ENCODE measurements around the gene TRHDE.

TRHDE gene

GRCh38 chr12:72274931-72275330 is 2.8 kb downstream of the TRHDE start:
- H3K36me3 ChIP-seq (ENCODE audit: control insufficient read depth in 1 of 2, insufficient read depth in 2 of 2, low read length in 2 of 2) = no peaks in the 10 kb centered on the region
- no peak overlapping the region for H3K4me3 ChIP-seq (ENCODE audit: low read depth in 1 of 2, low read length in 2 of 2)
- no peak overlapping the region for H3K27ac ChIP-seq (ENCODE audit: low read length)
- H3K9me3 ChIP-seq (ENCODE audit: control insufficient read depth in 1 of 2, low read length in 2 of 2) = no peaks in the 10 kb centered on the region
- H3K27me3 ChIP-seq (ENCODE audit: low read depth, low read length) = peaks cover 26% of the 10 kb centered on the region
- peaks cover 0 to 23% of the 10 kb centered on the region in 2 donors for H3K4me1 ChIP-seq (ENCODE audit: control insufficient read depth in 1 of 2, insufficient read depth in 2 of 2, low read length in 2 of 2)

DNA sequence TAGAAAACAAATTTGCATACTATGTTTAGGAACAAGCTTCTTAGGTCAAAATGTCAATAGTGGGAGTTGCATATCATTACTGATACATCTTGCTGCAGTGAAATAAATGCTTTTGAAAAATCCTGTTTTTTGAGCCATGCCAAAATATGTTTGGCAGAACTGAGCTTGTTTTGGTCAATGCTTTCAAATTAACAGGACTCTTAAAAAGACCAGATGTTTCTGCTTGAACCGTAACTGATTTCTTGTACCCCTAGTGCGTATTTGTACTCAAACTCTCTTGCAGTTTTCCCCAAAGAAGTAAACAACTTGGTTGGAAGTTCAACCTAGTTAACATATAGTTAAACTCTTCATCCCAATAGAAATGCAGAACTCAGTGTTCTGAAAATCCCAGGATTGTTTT is 3.4 kb downstream of the TRHDE start:
- Histone ChIP-seq H3K27ac (ENCODE audit: low read length) (no peak overlapping the region), H3K36me3 (ENCODE audit: control insufficient read depth in 1 of 2, insufficient read depth in 2 of 2, low read length in 2 of 2) (no peaks in the 10 kb centered on the region), H3K4me3 (ENCODE audit: low read depth in 1 of 2, low read length in 2 of 2) (no peak overlapping the region), H3K9me3 (ENCODE audit: control insufficient read depth in 1 of 2, low read length in 2 of 2) (no peaks in the 10 kb centered on the region), H3K4me1 (ENCODE audit: control insufficient read depth in 1 of 2, insufficient read depth in 2 of 2, low read length in 2 of 2) (peaks cover 0 to 23% of the 10 kb centered on the region in 2 donors), H3K27me3 (ENCODE audit: low read depth, low read length) (peaks cover 26% of the 10 kb centered on the region)

DNA sequence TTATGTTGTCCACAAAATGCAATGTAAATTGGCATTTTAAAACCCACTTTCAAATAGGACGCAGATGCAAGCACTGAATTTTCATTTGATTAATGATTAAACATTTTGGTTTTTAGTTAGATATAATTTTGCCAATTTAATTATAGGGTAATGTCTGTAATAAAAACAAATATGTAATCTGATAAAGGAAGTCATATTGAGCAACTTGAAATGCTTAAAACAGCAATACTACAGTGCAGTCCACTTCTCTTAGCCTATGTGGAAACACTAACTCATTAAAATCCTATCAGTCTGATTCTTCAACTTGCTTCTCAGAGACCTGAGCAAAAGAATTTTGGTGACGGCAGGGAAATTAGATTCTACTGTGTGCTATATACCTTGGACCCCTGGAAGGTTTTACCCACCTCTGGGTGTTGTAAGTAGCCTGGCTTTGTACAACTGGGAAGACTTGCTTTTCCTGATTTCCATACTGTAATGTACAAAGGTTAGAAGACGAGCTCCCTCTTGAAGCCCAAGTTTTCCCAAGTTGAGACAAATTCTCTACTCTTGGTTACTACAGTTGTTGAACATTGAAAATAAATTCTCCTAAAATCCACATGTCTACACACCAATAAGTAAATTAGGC is 4.1 kb downstream of the TRHDE start:
- Histone ChIP-seq H3K27me3 (ENCODE audit: low read depth, low read length) (peaks cover 23% of the 10 kb centered on the region), H3K4me1 (ENCODE audit: control insufficient read depth in 1 of 2, insufficient read depth in 2 of 2, low read length in 2 of 2) (peaks cover 0 to 23% of the 10 kb centered on the region in 2 donors), H3K4me3 (ENCODE audit: low read depth in 1 of 2, low read length in 2 of 2) (no peak overlapping the region), H3K27ac (ENCODE audit: low read length) (no peak overlapping the region), H3K36me3 (ENCODE audit: control insufficient read depth in 1 of 2, insufficient read depth in 2 of 2, low read length in 2 of 2) (no peaks in the 10 kb centered on the region), H3K9me3 (ENCODE audit: control insufficient read depth in 1 of 2, low read length in 2 of 2) (no peaks in the 10 kb centered on the region)

DNA sequence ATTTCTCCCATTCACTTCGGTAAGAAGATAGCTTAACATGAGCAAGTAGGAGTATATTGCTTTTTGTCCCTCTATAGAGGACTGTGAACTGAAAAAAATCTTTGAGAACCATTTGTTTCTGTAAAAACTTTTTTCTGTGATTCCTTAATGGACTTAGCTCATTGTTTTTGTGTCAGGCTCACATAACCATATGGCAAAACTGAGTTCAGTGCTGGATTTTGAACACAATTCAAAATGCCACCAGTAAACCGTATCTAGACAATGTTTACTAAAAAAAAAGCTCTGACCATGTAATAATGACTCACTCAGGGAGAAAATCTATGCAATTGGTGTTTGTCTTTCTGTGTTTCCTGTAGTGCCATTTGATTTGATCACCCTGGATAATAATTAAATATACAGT is 5.2 kb downstream of the TRHDE start:
- no peaks in the 10 kb centered on the region for H3K36me3 ChIP-seq (ENCODE audit: control insufficient read depth in 1 of 2, insufficient read depth in 2 of 2, low read length in 2 of 2)
- H3K27me3 ChIP-seq (ENCODE audit: low read depth, low read length) = peaks cover 20% of the 10 kb centered on the region
- no peaks in the 10 kb centered on the region for H3K9me3 ChIP-seq (ENCODE audit: control insufficient read depth in 1 of 2, low read length in 2 of 2)
- H3K4me3 ChIP-seq (ENCODE audit: low read depth in 1 of 2, low read length in 2 of 2) = no peak overlapping the region
- no peak overlapping the region for H3K27ac ChIP-seq (ENCODE audit: low read length)
- peaks cover 0 to 16% of the 10 kb centered on the region in 2 donors for H3K4me1 ChIP-seq (ENCODE audit: control insufficient read depth in 1 of 2, insufficient read depth in 2 of 2, low read length in 2 of 2)

- H3K36me3 ChIP-seq (ENCODE audit: control insufficient read depth in 1 of 2, insufficient read depth in 2 of 2, low read length in 2 of 2) = no peaks in the 10 kb centered on the region
- peaks cover 10% of the 10 kb centered on the region for H3K27me3 ChIP-seq (ENCODE audit: low read depth, low read length)
Measured at GRCh38 chr12:72278894-72279293, 6.7 kb downstream of the TRHDE start.

DNA sequence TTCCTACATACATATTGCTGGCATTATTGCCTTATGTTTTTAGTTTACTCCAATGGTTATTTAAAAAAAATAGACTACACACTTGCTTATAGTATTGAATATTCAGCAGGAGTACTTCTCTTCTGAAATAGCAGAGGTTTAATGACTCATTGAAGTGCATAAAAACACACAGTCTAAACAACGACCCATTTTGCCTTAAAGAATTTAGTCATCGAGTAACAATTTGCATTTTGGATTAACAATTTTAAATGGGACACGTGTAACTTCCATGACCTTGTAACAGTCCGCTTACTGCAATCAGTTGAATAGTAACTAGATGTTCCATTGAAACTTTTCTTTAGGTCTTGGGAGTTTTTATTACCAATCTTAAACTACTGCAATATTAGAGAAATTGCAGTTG is 9.0 kb downstream of the TRHDE start:
- Histone ChIP-seq H3K36me3 (ENCODE audit: control insufficient read depth in 1 of 2, insufficient read depth in 2 of 2, low read length in 2 of 2) (no peaks in the 10 kb centered on the region), H3K27me3 (ENCODE audit: low read depth, low read length) (no peaks in the 10 kb centered on the region), H3K4me3 (ENCODE audit: low read depth in 1 of 2, low read length in 2 of 2) (no peak overlapping the region), H3K9me3 (ENCODE audit: control insufficient read depth in 1 of 2, low read length in 2 of 2) (no peaks in the 10 kb centered on the region), H3K4me1 (ENCODE audit: control insufficient read depth in 1 of 2, insufficient read depth in 2 of 2, low read length in 2 of 2) (no peaks in the 10 kb centered on the region), H3K27ac (ENCODE audit: low read length) (no peak overlapping the region)

More at GRCh38 chr12:72278894-72279293, 6.7 kb downstream of the TRHDE start:
- Histone ChIP-seq H3K9me3 (ENCODE audit: control insufficient read depth in 1 of 2, low read length in 2 of 2) (no peaks in the 10 kb centered on the region), H3K27ac (ENCODE audit: low read length) (no peak overlapping the region), H3K4me1 (ENCODE audit: control insufficient read depth in 1 of 2, insufficient read depth in 2 of 2, low read length in 2 of 2) (peaks cover 0 to 1% of the 10 kb centered on the region in 2 donors), H3K4me3 (ENCODE audit: low read depth in 1 of 2, low read length in 2 of 2) (no peak overlapping the region)

GRCh38 chr12:72282721-72283120 is 10.6 kb downstream of the TRHDE start:
- H3K4me1 ChIP-seq (ENCODE audit: control insufficient read depth in 1 of 2, insufficient read depth in 2 of 2, low read length in 2 of 2) = no peaks in the 10 kb centered on the region
- no peaks in the 10 kb centered on the region for H3K36me3 ChIP-seq (ENCODE audit: control insufficient read depth in 1 of 2, insufficient read depth in 2 of 2, low read length in 2 of 2)
- no peaks in the 10 kb centered on the region for H3K9me3 ChIP-seq (ENCODE audit: control insufficient read depth in 1 of 2, low read length in 2 of 2)
- no peak overlapping the region for H3K4me3 ChIP-seq (ENCODE audit: low read depth in 1 of 2, low read length in 2 of 2)
- H3K27ac ChIP-seq (ENCODE audit: low read length) = no peak overlapping the region
- no peaks in the 10 kb centered on the region for H3K27me3 ChIP-seq (ENCODE audit: low read depth, low read length)

DNA sequence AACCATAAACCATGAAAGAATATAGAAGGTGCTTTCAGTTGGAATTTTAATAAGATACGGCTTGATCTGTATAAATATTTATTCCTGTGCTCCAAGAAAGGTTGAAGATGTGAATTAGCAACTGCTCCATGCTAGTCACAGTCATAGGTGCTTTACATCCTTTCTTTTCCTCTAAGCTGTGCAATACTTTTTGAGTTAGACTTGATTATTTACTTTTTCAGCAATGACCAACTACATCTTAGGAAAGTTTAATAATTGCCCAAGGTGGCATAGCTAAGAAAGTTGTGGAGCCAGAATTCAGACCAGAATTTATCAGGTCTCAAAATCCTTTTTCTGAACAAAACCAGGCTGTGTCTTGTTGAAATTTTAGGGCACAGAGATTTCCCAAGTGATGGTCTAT is 13.7 kb downstream of the TRHDE start:
- H3K27me3 ChIP-seq (ENCODE audit: low read depth, low read length) = no peaks in the 10 kb centered on the region
- no peaks in the 10 kb centered on the region for H3K9me3 ChIP-seq (ENCODE audit: control insufficient read depth in 1 of 2, low read length in 2 of 2)
- no peaks in the 10 kb centered on the region for H3K4me1 ChIP-seq (ENCODE audit: control insufficient read depth in 1 of 2, insufficient read depth in 2 of 2, low read length in 2 of 2)
- no peak overlapping the region for H3K27ac ChIP-seq (ENCODE audit: low read length)
- H3K4me3 ChIP-seq (ENCODE audit: low read depth in 1 of 2, low read length in 2 of 2) = no peak overlapping the region
- H3K36me3 ChIP-seq (ENCODE audit: control insufficient read depth in 1 of 2, insufficient read depth in 2 of 2, low read length in 2 of 2) = no peaks in the 10 kb centered on the region

DNA sequence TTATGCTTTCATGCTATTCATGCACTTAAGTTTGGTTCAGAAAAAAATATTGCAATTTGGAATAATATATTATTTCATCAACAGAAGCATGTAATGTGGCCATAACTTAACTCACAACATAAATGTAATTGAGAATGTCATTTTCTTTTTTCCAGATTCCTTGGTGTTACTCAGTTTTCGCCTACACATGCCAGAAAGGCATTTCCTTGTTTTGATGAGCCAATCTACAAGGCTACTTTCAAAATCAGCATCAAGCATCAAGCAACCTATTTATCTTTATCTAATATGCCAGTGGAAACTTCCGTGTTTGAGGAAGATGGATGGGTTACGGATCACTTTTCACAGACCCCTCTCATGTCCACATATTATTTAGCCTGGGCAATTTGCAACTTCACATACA is 14.4 kb downstream of the TRHDE start:
- no peaks in the 10 kb centered on the region for H3K27me3 ChIP-seq (ENCODE audit: low read depth, low read length)
- H3K36me3 ChIP-seq (ENCODE audit: control insufficient read depth in 1 of 2, insufficient read depth in 2 of 2, low read length in 2 of 2) = no peaks in the 10 kb centered on the region
- no peak overlapping the region for H3K27ac ChIP-seq (ENCODE audit: low read length)
- no peaks in the 10 kb centered on the region for H3K9me3 ChIP-seq (ENCODE audit: control insufficient read depth in 1 of 2, low read length in 2 of 2)
- H3K4me3 ChIP-seq (ENCODE audit: low read depth in 1 of 2, low read length in 2 of 2) = no peak overlapping the region
- no peaks in the 10 kb centered on the region for H3K4me1 ChIP-seq (ENCODE audit: control insufficient read depth in 1 of 2, insufficient read depth in 2 of 2, low read length in 2 of 2)

DNA sequence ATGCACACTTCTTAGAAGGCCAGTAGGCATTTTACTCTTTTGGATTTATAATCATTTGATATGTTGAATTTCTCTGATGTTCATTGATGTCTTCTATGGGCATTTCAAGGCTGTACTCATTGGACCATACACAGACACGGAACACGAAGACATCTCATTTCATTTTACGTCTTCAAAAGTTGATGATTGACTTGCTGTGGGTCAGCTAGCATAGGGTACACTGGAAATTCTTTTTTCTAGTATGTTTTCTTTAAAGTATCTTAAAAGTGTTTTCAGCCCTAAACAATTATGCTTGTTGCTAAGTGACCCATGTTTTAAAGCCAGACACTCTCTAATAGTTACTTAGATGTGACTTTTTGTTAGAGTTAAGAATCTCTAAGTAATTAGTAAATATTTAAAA is 16.3 kb downstream of the TRHDE start:
- Histone ChIP-seq H3K27ac (ENCODE audit: low read length) (no peak overlapping the region), H3K36me3 (ENCODE audit: control insufficient read depth in 1 of 2, insufficient read depth in 2 of 2, low read length in 2 of 2) (no peaks in the 10 kb centered on the region), H3K27me3 (ENCODE audit: low read depth, low read length) (no peaks in the 10 kb centered on the region), H3K4me1 (ENCODE audit: control insufficient read depth in 1 of 2, insufficient read depth in 2 of 2, low read length in 2 of 2) (no peaks in the 10 kb centered on the region), H3K4me3 (ENCODE audit: low read depth in 1 of 2, low read length in 2 of 2) (no peak overlapping the region), H3K9me3 (ENCODE audit: control insufficient read depth in 1 of 2, low read length in 2 of 2) (no peaks in the 10 kb centered on the region)

DNA sequence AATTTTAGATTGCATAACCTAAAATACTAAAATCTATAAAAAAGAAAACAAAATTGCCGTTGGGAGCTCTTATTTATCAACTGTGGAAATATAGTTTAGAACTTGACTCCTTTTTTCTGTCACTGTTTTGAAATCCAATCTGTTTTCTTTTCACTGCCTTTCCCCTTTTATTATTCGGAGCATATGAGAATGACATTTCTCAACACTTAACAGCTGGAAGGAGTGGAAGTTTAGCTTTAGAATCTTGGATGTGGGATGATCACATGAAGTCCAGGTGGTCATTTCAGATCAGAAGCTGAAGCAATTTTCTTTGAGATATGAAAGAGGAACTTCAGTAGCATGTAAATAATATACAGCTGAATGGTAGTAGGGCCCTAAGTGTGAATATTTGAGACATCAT is 16.7 kb downstream of the TRHDE start:
- Histone ChIP-seq H3K4me3 (ENCODE audit: low read depth in 1 of 2, low read length in 2 of 2) (no peak overlapping the region), H3K27me3 (ENCODE audit: low read depth, low read length) (no peaks in the 10 kb centered on the region), H3K27ac (ENCODE audit: low read length) (no peak overlapping the region)

DNA sequence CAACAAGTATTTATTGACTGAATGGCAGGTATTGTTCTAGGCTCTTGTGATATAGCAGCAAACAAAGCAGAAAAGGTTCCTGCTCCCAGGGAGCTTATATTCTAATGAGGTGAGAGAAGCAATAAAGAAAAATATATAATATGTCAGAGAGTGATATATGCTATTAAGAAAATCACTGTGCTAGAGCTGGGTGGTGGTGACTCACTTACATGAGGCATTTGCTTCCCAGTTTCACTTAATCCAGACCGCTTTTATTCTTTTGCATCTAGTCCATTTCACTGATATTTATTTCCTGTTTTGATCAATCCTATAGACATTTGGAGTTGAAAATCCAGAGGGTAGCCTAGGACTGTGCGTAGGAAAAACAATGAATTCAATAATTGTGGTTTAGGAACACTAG is 17.5 kb downstream of the TRHDE start:
- no peak overlapping the region for H3K27ac ChIP-seq (ENCODE audit: low read length)
- H3K4me3 ChIP-seq (ENCODE audit: low read depth in 1 of 2, low read length in 2 of 2) = no peak overlapping the region
- H3K27me3 ChIP-seq (ENCODE audit: low read depth, low read length) = no peaks in the 10 kb centered on the region
- no peaks in the 10 kb centered on the region for H3K4me1 ChIP-seq (ENCODE audit: control insufficient read depth in 1 of 2, insufficient read depth in 2 of 2, low read length in 2 of 2)
- no peaks in the 10 kb centered on the region for H3K9me3 ChIP-seq (ENCODE audit: control insufficient read depth in 1 of 2, low read length in 2 of 2)
- no peaks in the 10 kb centered on the region for H3K36me3 ChIP-seq (ENCODE audit: control insufficient read depth in 1 of 2, insufficient read depth in 2 of 2, low read length in 2 of 2)

More for the DNA sequence above, 16.7 kb downstream of the TRHDE start:
- no peaks in the 10 kb centered on the region for H3K4me1 ChIP-seq (ENCODE audit: control insufficient read depth in 1 of 2, insufficient read depth in 2 of 2, low read length in 2 of 2)
- H3K36me3 ChIP-seq (ENCODE audit: control insufficient read depth in 1 of 2, insufficient read depth in 2 of 2, low read length in 2 of 2) = no peaks in the 10 kb centered on the region
- H3K9me3 ChIP-seq (ENCODE audit: control insufficient read depth in 1 of 2, low read length in 2 of 2) = no peaks in the 10 kb centered on the region
